GM15510 (cell line): ENCODE measurements around the gene RPGRIP1L.

Source experiments
- POLR2A ChIP-seq: IDR thresholded peaks from 3 replicates; pipeline ENCODE4 v1.6.1; 2011; ENCODE audit warnings: borderline replicate concordance; ENCODE audit not compliant: insufficient read length; ENCODE audit errors: extremely low read depth

Gene RPGRIP1L

DNA sequence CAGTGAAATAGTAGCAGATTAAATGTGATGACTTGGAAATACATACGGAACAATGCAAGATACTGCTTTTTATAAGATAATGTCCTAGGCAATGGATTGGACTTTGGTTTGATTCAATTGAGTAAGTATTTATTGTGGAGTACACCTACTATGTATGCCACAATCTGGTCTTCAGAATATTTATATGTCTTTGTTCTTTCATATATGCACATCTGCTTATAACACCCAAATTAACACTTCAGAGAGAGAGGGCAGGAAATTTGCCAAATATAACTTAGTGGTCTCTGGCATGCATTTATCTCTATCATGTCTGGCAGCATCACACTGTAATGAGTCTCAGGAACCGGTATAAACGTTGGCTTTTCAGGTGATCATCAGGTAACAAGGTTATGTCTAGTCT, 16.9 kb downstream of the RPGRIP1L start:
- TF ChIP-seq POLR2A: no peak

DNA sequence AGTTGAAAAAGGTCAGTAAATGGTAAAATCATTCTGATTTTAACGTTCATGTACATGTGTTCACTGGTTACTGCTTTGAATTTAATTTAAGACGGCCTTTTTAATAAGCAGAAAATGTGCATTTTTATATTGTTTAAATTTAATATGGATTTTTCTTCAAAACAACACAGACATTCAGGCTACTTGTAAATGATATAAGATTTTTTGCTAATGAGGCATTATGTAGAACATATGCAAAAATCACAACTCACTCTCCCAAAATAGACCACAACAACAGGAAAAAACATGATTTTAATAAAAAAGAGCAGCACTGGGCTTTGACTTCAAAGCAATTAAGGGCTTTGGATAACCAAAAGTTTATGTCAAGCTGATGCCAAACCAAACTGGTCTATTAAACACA, 22.3 kb downstream of the RPGRIP1L start:
- TF ChIP-seq POLR2A: no peak

DNA sequence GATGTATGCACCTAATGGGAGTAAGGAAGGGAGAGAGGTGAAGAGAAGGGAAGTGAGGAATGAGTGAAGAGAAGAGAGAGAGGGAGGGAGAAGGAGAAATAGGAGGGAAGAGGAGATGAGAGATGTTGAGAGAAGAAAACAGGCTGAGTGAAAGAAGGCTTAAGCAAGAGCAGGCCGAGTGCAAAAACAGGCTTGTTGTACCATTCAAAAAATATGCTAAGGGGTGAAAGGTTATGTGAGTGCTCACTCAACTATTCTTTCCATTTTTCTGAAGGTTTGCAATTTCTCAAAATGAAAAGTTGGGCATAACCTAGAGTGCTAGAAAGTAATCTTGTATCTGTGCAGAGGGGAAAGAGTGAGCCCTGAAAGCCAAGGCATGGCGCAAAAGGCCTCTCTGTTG, 22.9 kb downstream of the RPGRIP1L start:
- no peak for TF ChIP-seq POLR2A

DNA sequence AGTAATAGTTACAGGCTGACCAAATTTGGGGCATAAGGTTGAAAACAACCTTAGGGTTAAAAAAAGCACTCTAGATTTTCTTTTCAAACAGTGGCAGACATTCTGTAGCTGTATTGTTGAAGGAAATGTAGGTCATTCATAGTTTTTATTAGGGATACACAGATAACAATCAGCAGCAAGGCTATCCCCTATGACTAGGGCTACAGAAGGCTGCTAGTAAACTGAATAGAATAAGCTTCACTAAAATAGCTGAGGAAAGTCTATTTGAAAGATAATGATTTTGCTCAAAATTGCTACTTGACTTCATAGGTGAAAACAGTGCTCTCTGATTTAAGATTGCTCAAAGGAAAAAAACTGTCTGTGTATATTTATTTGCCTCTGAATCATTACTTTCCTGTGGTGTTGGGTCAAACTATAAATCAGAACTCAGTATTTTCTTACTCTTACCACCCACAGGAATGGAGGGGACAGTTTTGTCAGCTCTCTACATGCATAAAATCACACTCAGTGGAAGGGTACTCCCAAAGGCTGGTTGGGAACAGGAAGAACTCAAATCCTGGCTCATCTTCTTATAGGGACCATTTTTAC, 24.8 kb downstream of the RPGRIP1L start:
- TF ChIP-seq POLR2A: no peak

DNA sequence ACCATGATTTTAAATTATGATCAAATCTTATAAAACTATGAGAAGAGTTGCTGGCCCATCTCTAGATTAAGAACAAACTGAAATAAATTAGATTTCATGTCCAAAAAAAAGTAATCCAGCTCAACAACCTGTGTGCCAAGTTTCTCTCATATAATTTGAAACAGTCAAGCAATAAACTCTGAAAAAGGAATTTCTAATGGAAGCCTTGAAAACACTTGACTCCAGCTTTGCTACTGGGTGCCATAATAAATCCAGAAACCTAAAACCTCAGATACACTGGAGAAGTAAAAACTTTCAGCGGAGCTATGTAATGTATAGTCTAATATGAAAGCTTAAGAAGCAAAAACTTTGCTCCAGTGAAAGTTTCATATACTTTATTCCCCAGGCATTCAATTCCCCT, 25.5 kb downstream of the RPGRIP1L start:
- TF ChIP-seq POLR2A: no peak

DNA sequence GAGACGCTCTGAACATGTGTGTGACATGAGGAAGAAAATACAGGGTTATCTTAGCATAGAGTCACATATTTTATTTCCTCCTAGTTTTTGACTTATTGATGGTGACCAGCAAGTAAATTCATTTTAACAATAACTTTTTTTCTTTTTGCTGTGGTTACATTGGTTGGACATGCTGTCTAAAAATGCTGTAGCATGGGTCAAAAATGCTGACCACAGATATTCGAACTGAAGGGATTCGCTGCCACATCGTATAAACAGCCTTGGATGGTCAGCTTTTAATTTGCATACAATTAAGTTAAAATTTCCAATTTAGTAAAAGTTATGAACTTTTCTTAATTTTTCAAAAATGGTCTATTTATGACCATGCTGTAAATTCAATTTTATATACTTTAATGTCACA, 30.5 kb downstream of the RPGRIP1L start:
- no peak for TF ChIP-seq POLR2A

DNA sequence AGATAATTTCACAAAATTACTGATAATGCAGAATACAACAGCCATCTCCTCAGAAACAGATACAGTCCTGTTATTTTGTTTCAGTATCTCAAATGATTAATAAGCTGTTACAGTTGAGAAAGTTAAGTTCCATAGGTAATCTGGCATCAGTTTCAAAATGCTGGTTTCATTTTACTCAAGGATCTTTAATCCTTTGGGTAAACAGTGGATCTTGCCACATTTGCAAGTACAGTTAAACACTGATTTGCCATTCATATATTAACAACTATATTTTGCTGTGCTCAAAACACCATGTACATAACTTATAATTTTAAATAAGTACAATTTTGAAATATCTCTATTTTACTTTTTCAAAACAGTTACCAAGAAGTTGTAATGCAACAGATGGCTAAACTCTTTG, 31.2 kb downstream of the RPGRIP1L start:
- no peak for TF ChIP-seq POLR2A

DNA sequence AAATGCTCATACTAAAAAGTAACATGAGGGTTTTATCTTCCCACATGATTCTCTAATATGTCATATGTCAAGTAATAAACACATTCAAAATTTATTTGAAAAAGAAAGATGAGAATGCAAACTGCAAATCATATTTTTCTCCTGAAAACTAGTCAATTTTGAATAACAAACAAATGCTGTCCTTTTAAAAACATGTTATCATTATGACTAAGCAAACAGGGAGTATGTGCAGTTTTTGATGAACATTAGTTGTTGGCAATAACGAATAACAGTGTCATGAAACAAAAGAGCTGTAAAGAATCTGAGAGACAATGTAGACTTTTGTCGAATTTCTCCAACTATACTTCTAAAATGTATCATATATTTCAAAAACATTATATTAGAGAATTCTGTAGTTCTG, 34.8 kb downstream of the RPGRIP1L start:
- no peak for TF ChIP-seq POLR2A

DNA sequence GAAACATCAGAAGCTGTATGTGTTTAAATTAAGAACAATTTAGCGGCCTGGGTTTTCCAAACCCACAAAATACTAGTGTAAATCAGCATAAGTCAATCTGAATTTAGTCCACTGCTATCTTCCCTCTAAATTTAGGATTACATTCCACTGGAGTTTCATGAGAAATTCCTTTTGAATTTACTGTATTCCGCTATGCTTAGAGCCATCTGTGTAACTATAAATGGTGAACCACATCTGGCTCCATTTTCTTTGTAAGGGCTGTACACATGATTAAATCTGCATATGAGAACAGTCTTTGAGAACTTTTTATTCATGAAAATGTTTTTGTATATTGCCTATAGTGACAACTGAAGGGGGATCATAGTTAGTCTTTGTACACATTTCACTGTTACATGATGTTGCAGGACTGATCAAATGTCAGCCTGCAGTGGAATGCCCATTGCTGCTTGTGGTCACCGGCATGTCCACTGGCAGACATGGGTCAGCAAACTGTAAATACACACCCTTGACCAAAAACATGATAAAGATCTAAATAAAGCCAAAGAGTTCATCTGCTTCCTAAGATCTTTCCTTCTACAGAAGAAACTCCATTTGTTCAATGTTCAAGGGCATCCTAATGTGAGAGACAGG, 36.8 kb downstream of the RPGRIP1L start:
- TF ChIP-seq POLR2A: no peak

DNA sequence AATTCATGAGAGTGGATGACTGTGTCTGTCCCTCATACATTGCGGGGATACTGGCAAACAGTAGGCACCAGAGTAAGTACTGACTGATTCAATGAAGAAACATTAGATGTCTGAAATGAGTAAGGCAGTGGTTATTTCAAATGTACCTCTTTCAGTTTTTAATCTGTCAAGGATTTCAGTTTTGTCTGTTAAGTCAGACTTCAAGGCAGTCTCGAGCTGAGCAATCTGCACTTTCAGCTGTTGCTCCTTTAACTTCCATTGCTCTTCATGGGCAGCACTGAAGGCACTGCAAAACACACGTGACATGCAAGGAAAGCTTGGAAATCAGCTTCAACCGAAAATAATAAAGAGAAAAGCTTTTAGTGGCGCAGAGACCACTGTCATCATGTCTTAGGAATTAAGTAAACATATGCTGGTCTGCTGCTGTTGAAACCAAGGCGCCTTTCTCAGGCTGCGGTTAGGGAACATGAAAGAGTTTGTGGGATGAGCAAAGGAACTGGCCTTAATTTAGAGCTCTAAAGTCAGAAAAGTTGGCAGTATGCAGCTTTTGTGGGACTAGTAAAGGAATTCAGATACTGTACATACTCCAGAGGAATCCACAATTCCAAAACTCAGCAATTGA, 38.8 kb downstream of the RPGRIP1L start:
- TF ChIP-seq POLR2A: no peak

DNA sequence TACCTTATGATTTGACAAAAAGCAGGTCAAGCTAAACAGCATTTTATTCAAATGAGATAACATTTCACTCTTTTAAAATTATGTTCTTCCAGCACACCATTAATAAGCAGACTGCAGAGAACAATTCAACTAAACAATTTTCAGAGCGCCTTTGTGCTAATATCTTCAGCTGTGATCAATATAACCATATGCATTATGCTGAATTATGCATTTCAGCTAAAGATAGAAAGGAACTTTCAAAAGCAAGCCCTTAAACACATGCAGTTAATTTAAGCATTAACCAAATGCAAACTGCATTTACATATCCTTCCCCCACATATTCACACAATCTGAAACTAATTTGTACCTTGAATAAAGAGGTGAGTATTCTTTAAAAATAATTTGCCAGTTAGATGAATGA, 41.6 kb downstream of the RPGRIP1L start:
- no peak for TF ChIP-seq POLR2A

DNA sequence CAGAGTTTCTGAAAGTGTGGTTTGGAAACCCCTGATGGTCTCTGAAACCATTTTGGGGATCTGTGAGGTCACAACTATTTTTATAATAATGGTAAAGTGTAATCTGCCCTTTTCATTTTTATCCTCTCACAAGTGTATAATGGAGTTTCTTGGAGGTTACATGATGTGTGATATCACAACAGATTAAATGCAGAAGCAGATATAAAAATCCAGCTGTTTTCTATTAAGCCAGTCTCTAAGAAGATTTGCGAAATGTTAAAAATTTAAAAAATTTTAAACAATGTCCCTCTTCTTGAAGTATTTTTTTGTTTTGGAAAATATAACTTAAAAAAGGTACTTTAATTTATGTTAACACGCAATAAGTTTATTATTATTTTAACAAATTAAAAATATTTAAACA, 48.7 kb downstream of the RPGRIP1L start:
- no peak for TF ChIP-seq POLR2A

DNA sequence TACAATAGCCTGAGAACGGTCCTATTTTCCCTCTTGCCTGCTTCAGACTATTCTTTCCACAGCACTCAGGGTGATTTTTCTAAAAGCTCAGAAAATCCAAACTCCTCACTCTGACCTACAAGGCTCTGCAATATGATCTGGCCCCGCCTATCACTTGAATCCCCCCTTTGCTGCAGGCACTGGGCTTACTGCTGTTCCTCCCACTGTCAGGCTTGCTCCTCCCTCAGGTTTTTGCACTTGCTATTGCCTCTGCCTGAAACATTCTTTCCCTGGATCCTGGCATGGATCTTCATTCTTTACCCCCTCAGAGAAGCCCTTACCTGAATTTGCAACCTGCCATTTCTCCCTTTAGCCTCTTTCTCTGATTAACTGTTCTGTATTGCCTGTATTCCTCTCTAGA, 52.3 kb downstream of the RPGRIP1L start:
- TF ChIP-seq POLR2A: no peak

DNA sequence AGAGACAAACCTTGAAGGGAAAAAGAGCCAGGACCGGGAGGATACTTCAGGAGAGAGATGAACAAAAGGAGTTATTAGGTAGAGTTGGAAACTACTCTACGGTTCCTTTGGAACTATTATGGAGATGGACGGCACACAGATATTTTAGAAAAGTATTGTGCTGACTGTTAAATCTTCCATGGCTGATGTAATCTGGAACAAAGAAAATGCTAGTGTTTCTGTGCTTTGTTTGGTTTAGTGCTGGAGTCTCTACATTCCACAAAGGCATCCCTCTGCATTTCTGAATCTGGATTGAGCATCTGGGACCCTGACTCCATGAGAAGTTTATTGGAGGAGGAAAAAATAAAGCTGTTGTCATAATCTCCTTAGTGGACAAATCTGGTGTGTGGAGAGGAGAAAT, 57.2 kb downstream of the RPGRIP1L start:
- TF ChIP-seq POLR2A: no peak

DNA sequence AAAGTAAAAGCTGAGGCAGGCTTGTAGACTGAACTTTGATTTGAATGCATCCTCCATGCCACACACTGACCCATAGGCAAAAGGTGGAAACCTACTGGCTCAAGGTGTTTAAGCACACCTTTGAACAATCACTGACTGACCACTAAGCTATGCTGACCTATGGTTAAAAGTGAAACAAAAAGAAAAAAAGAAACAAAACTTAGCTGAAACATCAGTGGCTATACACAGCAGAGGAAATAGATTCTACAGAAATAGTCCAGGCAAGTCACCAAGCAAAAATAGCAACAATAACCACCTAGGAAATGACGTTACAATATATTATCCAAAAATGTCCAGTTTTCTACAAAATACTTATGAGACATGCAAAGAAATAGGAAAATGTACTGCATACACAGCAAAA, 60.2 kb downstream of the RPGRIP1L start:
- TF ChIP-seq POLR2A: no peak

DNA sequence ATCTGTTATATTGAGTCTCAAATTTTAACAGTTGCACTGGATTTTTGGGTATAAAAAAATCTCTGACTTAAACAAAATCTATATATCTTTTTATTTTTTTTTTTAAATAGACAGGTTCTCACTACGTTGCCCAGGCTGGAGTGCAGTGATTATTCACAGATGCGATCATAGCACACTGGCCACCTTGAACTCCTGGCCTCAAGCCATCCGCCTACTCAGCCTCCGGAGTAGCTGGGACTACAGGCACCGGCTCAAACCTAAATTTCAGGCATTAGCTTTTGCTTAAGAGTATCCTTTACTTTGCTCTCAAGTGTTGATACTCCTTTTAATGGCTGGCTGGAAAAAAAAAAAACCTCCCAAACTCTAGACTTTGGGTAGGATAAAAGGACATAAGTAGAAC, 61.6 kb downstream of the RPGRIP1L start:
- no peak for TF ChIP-seq POLR2A

DNA sequence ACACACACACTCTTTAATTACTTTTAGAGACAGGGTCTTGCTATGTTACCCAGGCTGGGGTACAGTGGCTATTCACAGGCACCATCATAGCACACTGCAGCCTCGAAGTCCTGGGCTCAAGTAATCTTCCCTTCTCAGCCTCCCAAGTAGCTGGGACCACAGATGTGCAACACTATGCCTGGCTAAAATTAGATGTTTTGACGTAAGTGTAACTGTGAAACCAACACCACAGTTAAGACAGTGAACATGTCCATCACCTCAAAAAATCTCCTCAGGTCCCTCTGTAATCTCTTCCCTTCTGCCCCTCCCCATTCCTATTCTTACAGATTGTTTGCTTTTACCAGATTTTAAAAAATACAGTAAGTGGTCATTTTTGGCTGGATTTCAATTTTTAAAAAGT, 66.7 kb downstream of the RPGRIP1L start:
- no peak for TF ChIP-seq POLR2A

DNA sequence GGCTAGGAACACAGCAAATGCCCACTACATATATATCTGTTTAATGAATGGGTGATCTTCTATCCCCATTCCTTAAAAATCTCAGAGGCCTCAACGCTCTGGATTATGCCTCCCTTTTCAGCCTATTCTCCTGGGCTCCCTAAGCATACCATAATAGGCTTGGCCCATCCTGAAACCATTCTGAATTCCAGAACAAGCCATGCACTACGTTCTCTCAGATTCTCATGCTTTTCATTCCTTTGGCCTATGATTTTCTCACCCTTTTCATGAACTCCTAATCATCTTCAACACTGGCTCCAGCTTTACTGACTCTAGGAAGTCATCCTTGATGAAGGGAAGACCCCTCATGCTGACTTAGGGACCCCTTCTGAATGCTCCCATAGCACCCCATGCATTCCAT, 71.1 kb downstream of the RPGRIP1L start:
- TF ChIP-seq POLR2A: no peak
